Nephron (organoid): Measurements from ENCODE around the gene KIF16B.

ENCODE experiments used
- H3K27ac Mint-ChIP-seq, 3 experiments: 2 replicates each; pipeline ENCODE4 v1.8.0; 2020; ENCODE audit warnings: mixed read lengths in 3 of 3, mild to moderate bottlenecking in 2 of 3, moderate library complexity in 1 of 3
- H3K27me3 Mint-ChIP-seq: 2 replicates; pipeline ENCODE4 v1.8.0; 2021; ENCODE audit warnings: low read depth, mild to moderate bottlenecking, moderate library complexity, mixed read lengths
- H3K36me3 Mint-ChIP-seq: 2 replicates; pipeline ENCODE4 v1.8.0; 2020; ENCODE audit warnings: low read depth, mixed read lengths
- H3K4me1 Mint-ChIP-seq: 2 replicates; pipeline ENCODE4 v1.8.0; 2020; ENCODE audit warnings: mixed read lengths
- H3K4me3 Mint-ChIP-seq, 3 experiments: 2 replicates each; pipeline ENCODE4 v1.8.0; 2020; ENCODE audit warnings: mild to moderate bottlenecking in 3 of 3, mixed read lengths in 3 of 3, moderate library complexity in 2 of 3
- H3K9me3 Mint-ChIP-seq: 2 replicates; pipeline ENCODE4 v1.8.0; 2020; ENCODE audit warnings: mixed read lengths
- CTCF ChIP-seq, 3 experiments: fragments of 200-600 bp; sonication (generic); IDR thresholded peaks; one replicate each; pipeline ENCODE4 v1.5.0; 2021; ENCODE audit warnings: antibody characterized with exemption in 3 of 3; ENCODE audit not compliant: unreplicated experiment in 3 of 3

Gene KIF16B

GRCh38 chr20:16390991-16391390 is 182.3 kb downstream of the KIF16B start:
- Mint-ChIP-seq H3K4me1 (peaks cover 5% of the 10 kb centered on the region), H3K4me3 (no peak overlapping the region), H3K27ac (no peak overlapping the region), H3K27me3 (no peaks in the 10 kb centered on the region), H3K9me3 (no peaks in the 10 kb centered on the region), H3K36me3 (peaks cover 23% of the 10 kb centered on the region)
- no peak for TF ChIP-seq CTCF (IDR thresholded peaks at IDR 0.05; ENCODE audit: unreplicated experiment in 3 of 3)

GRCh38 chr20:16388731-16389130 is 184.5 kb downstream of the KIF16B start:
- Mint-ChIP-seq H3K9me3 (no peaks in the 10 kb centered on the region), H3K27me3 (no peaks in the 10 kb centered on the region), H3K27ac (no peak overlapping the region), H3K36me3 (peaks cover 31% of the 10 kb centered on the region), H3K4me3 (no peak overlapping the region), H3K4me1 (no peaks in the 10 kb centered on the region)
- no peak for TF ChIP-seq CTCF (IDR thresholded peaks at IDR 0.05; ENCODE audit: unreplicated experiment in 3 of 3)

GRCh38 chr20:16387666-16388065 is 185.6 kb downstream of the KIF16B start:
- Mint-ChIP-seq H3K4me1 (no peaks in the 10 kb centered on the region), H3K36me3 (peaks cover 25% of the 10 kb centered on the region), H3K27ac (no peak overlapping the region), H3K27me3 (no peaks in the 10 kb centered on the region), H3K9me3 (no peaks in the 10 kb centered on the region), H3K4me3 (no peak overlapping the region)
- TF ChIP-seq CTCF (IDR thresholded peaks at IDR 0.05; ENCODE audit: unreplicated experiment in 3 of 3) = no peak

- Mint-ChIP-seq H3K27me3 (no peaks in the 10 kb centered on the region), H3K4me1 (peaks cover 7% of the 10 kb centered on the region), H3K36me3 (peaks cover 29% of the 10 kb centered on the region), H3K4me3 (no peak overlapping the region), H3K27ac (no peak overlapping the region), H3K9me3 (no peaks in the 10 kb centered on the region)
- no peak for TF ChIP-seq CTCF (IDR thresholded peaks at IDR 0.05; ENCODE audit: unreplicated experiment in 3 of 3)
Measured at GRCh38 chr20:16385891-16386290, 187.4 kb downstream of the KIF16B start.

GRCh38 chr20:16385462-16385861 is 187.8 kb downstream of the KIF16B start:
- H3K36me3 Mint-ChIP-seq = peaks cover 28% of the 10 kb centered on the region

More at GRCh38 chr20:16385462-16385861, 187.8 kb downstream of the KIF16B start:
- peaks cover 7% of the 10 kb centered on the region for H3K4me1 Mint-ChIP-seq
- H3K9me3 Mint-ChIP-seq = no peaks in the 10 kb centered on the region
- H3K27me3 Mint-ChIP-seq = no peaks in the 10 kb centered on the region
- H3K4me3 Mint-ChIP-seq = no peak overlapping the region
- no peak overlapping the region for H3K27ac Mint-ChIP-seq
- no peak for TF ChIP-seq CTCF (IDR thresholded peaks at IDR 0.05; ENCODE audit: unreplicated experiment in 3 of 3)
